HEK293 (cell line): ENCODE measurements around the gene MAGI1.

Source experiments
- CTCF ChIA-PET: fragments of 350-600 bp; formaldehyde crosslinking; extraction: SDS; loops from one replicate; lab custom pipeline; 2021; ENCODE audit warnings: antibody characterized with exemption; lab: Yijun Ruan, JAX
- POLR2A ChIA-PET: fragments of 300-600 bp; formaldehyde crosslinking; extraction: SDS; loops from one replicate; lab custom pipeline; 2020; ENCODE audit warnings: antibody characterized with exemption, inconsistent platforms; lab: Yijun Ruan, JAX
- H3K27ac ChIP-seq: fragments of 200-500 bp; sonication (Bioruptor generic); 2 replicates; pipeline ENCODE4 v1.5.1; 2014; ENCODE audit warnings: low read depth, low read length, control low read depth, inconsistent platforms; ENCODE audit errors: extremely low read depth
- H3K36me3 ChIP-seq, 2 experiments: fragments of 200-500 bp in 1 of 2; sonication (Bioruptor generic) in 1 of 2; 1 replicate in 1 of 2; 2 replicates in 1 of 2; pipeline ENCODE4 v1.5.1; 2014 to 2017; ENCODE audit warnings: inconsistent platforms in 2 of 2, low read length in 2 of 2; ENCODE audit not compliant: control insufficient read depth in 2 of 2, insufficient read depth in 1 of 2
- H3K4me1 ChIP-seq: fragments of 200-500 bp; sonication (Bioruptor generic); 2 replicates; pipeline ENCODE4 v1.5.1; 2014; ENCODE audit warnings: mild to moderate bottlenecking, low read length, inconsistent platforms; ENCODE audit not compliant: control insufficient read depth, insufficient read depth
- H3K4me3 ChIP-seq: 2 replicates; pipeline ENCODE4 v1.5.1; 2011; ENCODE audit warnings: low read depth, mild to moderate bottlenecking, control low read depth, low read length, moderate library complexity
- H3K9me3 ChIP-seq: fragments of 200-500 bp; sonication (Bioruptor generic); 2 replicates; pipeline ENCODE4 v1.5.1; 2014; ENCODE audit warnings: low read depth, low read length, inconsistent platforms; ENCODE audit not compliant: control insufficient read depth, insufficient read depth
- BCL11B ChIP-seq: fragments of 450-650 bp; formaldehyde crosslinking; IDR thresholded peaks from 2 replicates; pipeline ENCODE4 v1.5.1; 2016; ENCODE audit warnings: low read depth, missing biosample characterization, missing genetic modification characterization
- EGR2 ChIP-seq: fragments of 450-650 bp; formaldehyde crosslinking; IDR thresholded peaks from 2 replicates; pipeline ENCODE4 v1.5.1; 2016; ENCODE audit warnings: low read depth, missing biosample characterization, missing genetic modification characterization
- ELK4 ChIP-seq: IDR thresholded peaks from 2 replicates; pipeline ENCODE4 v1.6.1; 2011; ENCODE audit warnings: mild to moderate bottlenecking, low read depth, low read length, borderline replicate concordance
- FEZF1 ChIP-seq: fragments of 450-650 bp; formaldehyde crosslinking; IDR thresholded peaks from 2 replicates; pipeline ENCODE4 v1.5.1; 2016; ENCODE audit warnings: missing biosample characterization, missing genetic modification characterization
- REPIN1 ChIP-seq: fragments of 450-650 bp; formaldehyde crosslinking; IDR thresholded peaks from 2 replicates; pipeline ENCODE4 v1.5.1; 2017; ENCODE audit warnings: missing biosample characterization, missing genetic modification characterization, low read depth
- SP2 ChIP-seq: fragments of 450-650 bp; formaldehyde crosslinking; IDR thresholded peaks from 2 replicates; pipeline ENCODE4 v1.5.1; 2016; ENCODE audit warnings: missing biosample characterization, missing genetic modification characterization
- ZBTB10 ChIP-seq: fragments of 450-650 bp; formaldehyde crosslinking; IDR thresholded peaks from 2 replicates; pipeline ENCODE4 v1.5.1; 2016; ENCODE audit warnings: missing biosample characterization, missing genetic modification characterization
- ZNF121 ChIP-seq: fragments of 450-650 bp; formaldehyde crosslinking; IDR thresholded peaks from 2 replicates; pipeline ENCODE4 v1.5.1; 2016; ENCODE audit warnings: missing biosample characterization, missing genetic modification characterization
- ZNF157 ChIP-seq: fragments of 450-650 bp; formaldehyde crosslinking; IDR thresholded peaks from 2 replicates; pipeline ENCODE4 v1.5.1; 2016; ENCODE audit warnings: missing biosample characterization, missing genetic modification characterization
- ZNF24 ChIP-seq: fragments of 450-650 bp; formaldehyde crosslinking; IDR thresholded peaks from 2 replicates; pipeline ENCODE4 v1.5.1; 2016; ENCODE audit warnings: missing biosample characterization, missing genetic modification characterization
- ZNF274 ChIP-seq, 2 experiments: fragments of 200-500 bp in 1 of 2; fragments of 450-650 bp in 1 of 2; sonication (Bioruptor generic) in 1 of 2; formaldehyde crosslinking in 1 of 2; IDR thresholded peaks; 2 replicates each; pipeline versions ENCODE4 v1.5.1 to v1.6.1; 2014 to 2016; ENCODE audit warnings: borderline replicate concordance in 1 of 2, inconsistent platforms in 1 of 2, low read length in 1 of 2, missing biosample characterization in 1 of 2, missing genetic modification characterization in 1 of 2
- ZNF302 ChIP-seq: fragments of 450-650 bp; formaldehyde crosslinking; IDR thresholded peaks from 2 replicates; pipeline ENCODE4 v1.5.1; 2016; ENCODE audit warnings: missing biosample characterization, missing genetic modification characterization, low read depth
- ZNF449 ChIP-seq: fragments of 450-650 bp; formaldehyde crosslinking; IDR thresholded peaks from 2 replicates; pipeline ENCODE4 v1.5.1; 2017; ENCODE audit warnings: missing biosample characterization, mild to moderate bottlenecking, missing genetic modification characterization, moderate library complexity
- ZNF48 ChIP-seq: fragments of 450-650 bp; formaldehyde crosslinking; IDR thresholded peaks from 2 replicates; pipeline ENCODE4 v1.5.1; 2016; ENCODE audit warnings: missing biosample characterization, missing genetic modification characterization
- ZNF560 ChIP-seq: fragments of 450-650 bp; formaldehyde crosslinking; IDR thresholded peaks from 2 replicates; pipeline ENCODE4 v1.5.1; 2017; ENCODE audit warnings: missing biosample characterization, missing genetic modification characterization, borderline replicate concordance
- ZNF658 ChIP-seq: fragments of 450-650 bp; formaldehyde crosslinking; IDR thresholded peaks from 2 replicates; pipeline ENCODE4; 2016; ENCODE audit warnings: missing biosample characterization, missing genetic modification characterization
- ZNF792 ChIP-seq: fragments of 450-650 bp; formaldehyde crosslinking; IDR thresholded peaks from 2 replicates; pipeline ENCODE4 v1.5.1; 2016; ENCODE audit warnings: missing biosample characterization, missing genetic modification characterization
- ZNF830 ChIP-seq: fragments of 450-650 bp; IDR thresholded peaks from 2 replicates; pipeline ENCODE4 v1.5.0; 2018; ENCODE audit warnings: missing biosample characterization, missing genetic modification characterization, low read depth, mild to moderate bottlenecking, moderate library complexity
- ZNF843 ChIP-seq: fragments of 450-650 bp; formaldehyde crosslinking; IDR thresholded peaks from 2 replicates; pipeline ENCODE4 v1.5.1; 2016; ENCODE audit warnings: missing biosample characterization, missing genetic modification characterization
- ZSCAN16 ChIP-seq: fragments of 450-650 bp; formaldehyde crosslinking; IDR thresholded peaks from 2 replicates; pipeline ENCODE4 v1.5.1; 2016; ENCODE audit warnings: missing biosample characterization, missing genetic modification characterization
- ZSCAN18 ChIP-seq: fragments of 450-650 bp; formaldehyde crosslinking; IDR thresholded peaks from 2 replicates; pipeline ENCODE4 v1.5.1; 2016; ENCODE audit warnings: missing biosample characterization, missing genetic modification characterization

Gene MAGI1

GRCh38 chr3:65350801-65351476 is 687.8 kb downstream of the MAGI1 start:
- ChIA-PET POLR2A (no interaction called here), CTCF (interaction anchor here (1.1 kb wide), 1 partner anchor 8 kb away, joined by 3 read pairs; no protein-coding TSS in a partner anchor)
- no peaks in the 10 kb centered on the region for H3K9me3 ChIP-seq
- TF ChIP-seq REPIN1 (tag by site-specific recombination) (no peak), ZNF302 (no peak), BCL11B (tag by site-specific recombination) (no peak), ZSCAN16 (tag by site-specific recombination) (no peak), ZNF157 (tag by site-specific recombination) (no peak), ZNF843 (tag by site-specific recombination) (no peak), ZNF24 (no peak), ZNF449 (tag by site-specific recombination) (no peak), ZNF121 (tag by site-specific recombination) (no peak), SP2 (tag by site-specific recombination) (no peak)
- no peaks in the 10 kb centered on the region for H3K36me3 ChIP-seq
- no peak overlapping the region for H3K4me3 ChIP-seq
- H3K27ac ChIP-seq: no peak overlapping the region
- no peaks in the 10 kb centered on the region for H3K4me1 ChIP-seq

GRCh38 chr3:65348398-65348995 is 690.2 kb downstream of the MAGI1 start:
- TF ChIP-seq FEZF1 (tag by site-specific recombination): no peak
- TF ChIP-seq ZNF658 (tag by site-specific recombination): no peak
- TF ChIP-seq, all 188 proteins: peak for 0
- ChIA-PET CTCF (interaction anchor here (0.8 kb wide), 1 partner anchor 340 kb away, joined by 4 read pairs; no protein-coding TSS in a partner anchor), POLR2A (no interaction called here)

GRCh38 chr3:65347166-65347565 is 691.6 kb downstream of the MAGI1 start:
- Histone ChIP-seq H3K36me3 (no peaks in the 10 kb centered on the region), H3K27ac (no peak overlapping the region), H3K4me3 (no peak overlapping the region), H3K9me3 (no peaks in the 10 kb centered on the region), H3K4me1 (no peaks in the 10 kb centered on the region)
- CTCF ChIA-PET: interaction anchor here (0.5 to 1.3 kb wide), 3 partner anchors 12 to 379 kb away, joined by 3 to 4 read pairs (median 3); no protein-coding TSS in a partner anchor
- TF ChIP-seq ZNF830 (tag by site-specific recombination): no peak
- no peak for TF ChIP-seq ZNF48
- no peak for TF ChIP-seq ZBTB10
- no peak for TF ChIP-seq ZNF274 (IDR thresholded peaks at IDR 0.05; ENCODE audit: low read length)
- TF ChIP-seq ZNF274 (tag by site-specific recombination; IDR thresholded peaks at IDR 0.05; ENCODE audit: borderline replicate concordance): no peak
- no peak for TF ChIP-seq EGR2 (tag by site-specific recombination)
- no peak for TF ChIP-seq ZNF157 (tag by site-specific recombination)
- no peak for TF ChIP-seq ZNF792 (tag by site-specific recombination)
- TF ChIP-seq ZSCAN18 (tag by site-specific recombination): no peak
- no peak for TF ChIP-seq ZNF560
- no peak for TF ChIP-seq ELK4
- POLR2A ChIA-PET: no interaction called here

More at GRCh38 chr3:65348398-65348995, 690.2 kb downstream of the MAGI1 start:
- Histone ChIP-seq H3K27ac (no peak overlapping the region), H3K4me1 (no peaks in the 10 kb centered on the region), H3K9me3 (no peaks in the 10 kb centered on the region), H3K4me3 (no peak overlapping the region), H3K36me3 (no peaks in the 10 kb centered on the region)
